Motor neuron (in vitro differentiated cells): ENCODE measurements around the gene CLMP. TPM values are rescaled to one million over a fixed set of nuclear protein-coding genes. Genes with fewer than 3 reads are reported as not detected.

Experiments used
- ATAC-seq, 8 experiments: fragments of 200-7000 bp; cut with Tn5 transposase; replicated peaks in 6 of 8; 2 replicates each; pipeline ENCODE4 v1.8.0; 2021; ENCODE audit warnings: mild to moderate bottlenecking in 8 of 8, moderate library complexity in 8 of 8
- H3K27ac ChIP-seq, 2 donors: fragments of 250-450 bp; sonication (Bioruptor Pico); 2 replicates each; pipeline ENCODE4 v1.9.0; 2021; ENCODE audit warnings: antibody characterized with exemption in 2 of 2, mild to moderate bottlenecking in 2 of 2, moderate library complexity in 1 of 2
- H3K4me1 ChIP-seq, 2 donors: fragments of 250-450 bp; sonication (Bioruptor Pico); replicated peaks in 1 of 2; 2 replicates each; pipeline ENCODE4 v1.6.1; 2021; ENCODE audit warnings: antibody characterized with exemption in 2 of 2, mild to moderate bottlenecking in 2 of 2, moderate library complexity in 1 of 2
- H3K4me3 ChIP-seq, 5 donors: fragments of 250-450 bp; sonication (Bioruptor Pico); 2 replicates each; pipeline ENCODE4 v1.9.0; 2021; ENCODE audit warnings: antibody characterized with exemption in 5 of 5, mild to moderate bottlenecking in 5 of 5, moderate library complexity in 4 of 5
- WGBS, 10 experiments: fragments of 450-650 bp; shearing (Covaris generic); methylation state at CpG; one replicate each; pipeline ENCODE4 v1.0.0; 2022; 5-methylcytosine and 5-hydroxymethylcytosine counted together
- in situ Hi-C, 9 experiments: fragments of 400-800 bp; cut with MboI; loops; one replicate each; pipeline ENCODE4 v1.15.0; 2021; ENCODE audit warnings: low sequenced_read_pairs in 9 of 9, low pct_unique_long_range_greater_than_20kb in 2 of 9; ENCODE audit not compliant: unreplicated experiment in 9 of 9
- total RNA-seq, 8 experiments: library from RNA; unstranded; fragments of 300-600 nt; gene quantifications; 2 replicates each; pipeline versions ENCODE4 v1.2.3 to v1.2.4, GENCODE V29; 2022

The CLMP gene
- total RNA-seq, 8 experiments from 2014 or later, result 2.1 to 21.4 (median 14.1) TPM

GRCh38 chr11:123231777-123232176, 36.7 kb upstream of the CLMP start:
- H3K4me1 ChIP-seq, result peaks cover 46 to 48% of the 10 kb centered on the region in 2 donors
- H3K4me3 ChIP-seq, result no peak overlapping the region
- in situ Hi-C loops, result loop anchor here in 2 of 9 experiments (25.0 kb wide), 1 partner anchor 119 kb away; no protein-coding TSS in a partner anchor
- ATAC-seq, result no peak
- 12 to 94% (median 70%) methylated on average over 2 to 3 of the region's 3 CpGs; no CpG with 5 or more reads in 1 of the 10 experiments for WGBS, 10 experiments
- H3K27ac ChIP-seq, result no peak overlapping the region

- WGBS, 10 experiments, result 1 to 83% (median 61%) methylated on average over 1 to 6 of the region's 6 CpGs; no CpG with 5 or more reads in 1 of the 10 experiments
- Histone ChIP-seq H3K4me3 (no peak overlapping the region), H3K4me1 (peaks cover 46 to 48% of the 10 kb centered on the region in 2 donors), H3K27ac (no peak overlapping the region)
- ATAC-seq, result peak in 3 of 8 experiments; percentile 21 to 80 (median 41)
- in situ Hi-C loops, result loop anchor here in 2 of 9 experiments (25.0 kb wide), 1 partner anchor 119 kb away; no protein-coding TSS in a partner anchor
Measured at GRCh38 chr11:123231256-123231655, 36.2 kb upstream of the CLMP start.

- peaks cover 46 to 48% of the 10 kb centered on the region in 2 donors for H3K4me1 ChIP-seq
- WGBS, 10 experiments, result 83 to 100% (median 95%) methylated on average over 1 to 2 of the region's 3 CpGs; no CpG with 5 or more reads in 5 of the 10 experiments
- H3K4me3 ChIP-seq, result no peak overlapping the region
- no peak for ATAC-seq
- no peak overlapping the region for H3K27ac ChIP-seq
- in situ Hi-C loops, result loop anchor here in 2 of 9 experiments (25.0 kb wide), 1 partner anchor 118 kb away; no protein-coding TSS in a partner anchor
Measured at GRCh38 chr11:123230346-123230745, 35.3 kb upstream of the CLMP start.

GRCh38 chr11:123228496-123229163, 33.6 kb upstream of the CLMP start:
- in situ Hi-C loops, result loop anchor here in 2 of 9 experiments (25.0 kb wide), 1 partner anchor 116 kb away; no protein-coding TSS in a partner anchor
- Histone ChIP-seq H3K27ac (no peak overlapping the region), H3K4me3 (no peak overlapping the region), H3K4me1 (peaks cover 42 to 43% of the 10 kb centered on the region in 2 donors)
- ATAC-seq, result peak in 2 of 8 experiments; percentile 38 to 41
- 60 to 88% (median 78%) methylated on average over 2 to 7 of the region's 8 CpGs; no CpG with 5 or more reads in 2 of the 10 experiments for WGBS, 10 experiments

- no peak overlapping the region for H3K4me3 ChIP-seq
- 25 to 94% (median 55%) methylated on average over 2 to 7 of the region's 7 CpGs; no CpG with 5 or more reads in 1 of the 10 experiments for WGBS, 10 experiments
- peaks cover 35 to 36% of the 10 kb centered on the region in 2 donors for H3K4me1 ChIP-seq
- ATAC-seq, result no peak
- in situ Hi-C loops, result loop anchor here in 2 of 9 experiments (25.0 kb wide), 1 partner anchor 116 kb away; no protein-coding TSS in a partner anchor
- H3K27ac ChIP-seq, result no peak overlapping the region
Measured at GRCh38 chr11:123227763-123228495, 32.9 kb upstream of the CLMP start.

- Histone ChIP-seq H3K4me3 (no peak overlapping the region), H3K27ac (no peak overlapping the region), H3K4me1 (peaks cover 7% of the 10 kb centered on the region in 2 donors)
- WGBS, 10 experiments, result 40 to 100% (median 86%) methylated on average over 2 to 3 of the region's 3 CpGs; no CpG with 5 or more reads in 1 of the 10 experiments
- ATAC-seq, result no peak
- in situ Hi-C loops, result no loop called here
Measured at GRCh38 chr11:123221584-123221983, 26.5 kb upstream of the CLMP start.

GRCh38 chr11:123221096-123221561, 26.1 kb upstream of the CLMP start:
- whole genome bisulfite sequencing, 10 experiments, result 0 to 100% (median 83%) methylated on average over 1 to 6 of the region's 6 CpGs; no CpG with 5 or more reads in 1 of the 10 experiments
- Histone ChIP-seq H3K4me3 (no peak overlapping the region), H3K4me1 (peaks cover 7% of the 10 kb centered on the region in 2 donors), H3K27ac (no peak overlapping the region)
- in situ Hi-C loops, result no loop called here
- no peak for ATAC-seq

GRCh38 chr11:123219066-123219690, 24.1 kb upstream of the CLMP start:
- no peak for ATAC-seq
- in situ Hi-C loops, result no loop called here
- Histone ChIP-seq H3K4me1 (peaks cover 7% of the 10 kb centered on the region in 2 donors), H3K27ac (no peak overlapping the region), H3K4me3 (no peak overlapping the region)
- WGBS, 10 experiments, result 32 to 97% (median 90%) methylated on average over 3 to 8 of the region's 9 CpGs; no CpG with 5 or more reads in 1 of the 10 experiments

- no peak for ATAC-seq
- WGBS, 10 experiments, result 41 to 100% (median 73%) methylated on average over 1 to 5 of the region's 5 CpGs; no CpG with 5 or more reads in 1 of the 10 experiments
- in situ Hi-C loops, result no loop called here
- no peak overlapping the region for H3K27ac ChIP-seq
- H3K4me1 ChIP-seq, result peaks cover 9% of the 10 kb centered on the region in 2 donors
- no peak overlapping the region for H3K4me3 ChIP-seq
Measured at GRCh38 chr11:123218451-123218850, 23.4 kb upstream of the CLMP start.

GRCh38 chr11:123217897-123218296, 22.8 kb upstream of the CLMP start:
- H3K4me3 ChIP-seq, result no peak overlapping the region
- no peak for ATAC-seq
- WGBS, 10 experiments, result 0 to 33% (median 28%) methylated on average over 1 to 3 of the region's 3 CpGs; no CpG with 5 or more reads in 5 of the 10 experiments
- H3K27ac ChIP-seq, result no peak overlapping the region
- H3K4me1 ChIP-seq, result peaks cover 11 to 15% of the 10 kb centered on the region in 2 donors
- in situ Hi-C loops, result no loop called here

GRCh38 chr11:123216249-123216648, 21.2 kb upstream of the CLMP start:
- in situ Hi-C loops, result no loop called here
- peaks cover 16 to 24% of the 10 kb centered on the region in 2 donors for H3K4me1 ChIP-seq
- no peak overlapping the region for H3K4me3 ChIP-seq
- 91 to 100% (median 98%) methylated on average over 1 to 11 of the region's 12 CpGs; no CpG with 5 or more reads in 2 of the 10 experiments for WGBS, 10 experiments
- no peak overlapping the region for H3K27ac ChIP-seq
- no peak for ATAC-seq

GRCh38 chr11:123214940-123215339, 19.9 kb upstream of the CLMP start:
- ATAC-seq, result no peak
- in situ Hi-C loops, result no loop called here
- no peak overlapping the region for H3K27ac ChIP-seq
- 50 to 100% (median 100%) methylated on average over 1 of the region's 1 CpG; no CpG with 5 or more reads in 2 of the 10 experiments for WGBS, 10 experiments
- no peak overlapping the region for H3K4me3 ChIP-seq
- H3K4me1 ChIP-seq, result peaks cover 17 to 28% of the 10 kb centered on the region in 2 donors
